Smooth muscle cell (in vitro differentiated cells): ENCODE results near the gene GIGYF2. TPM values are rescaled to one million over a fixed set of nuclear protein-coding genes. Genes with fewer than 3 reads are reported as not detected.
A peak's percentile ranks its signal among the peaks of the same experiment; 100 is the strongest.

Experiments used
- DNase-seq: peaks from one replicate; lab custom pipeline; 2025; ENCODE audit not compliant: unreplicated experiment; lab: John Stamatoyannopoulos, UW
- H2AFZ ChIP-seq: fragments of 200-600 bp; sonication (generic); 2 replicates; pipeline ENCODE4 v1.6.0; 2016; ENCODE audit warnings: antibody characterized with exemption, low read depth, mild to moderate bottlenecking
- H3F3A ChIP-seq: fragments of 200-600 bp; sonication (generic); 2 replicates; pipeline ENCODE4 v1.6.0; 2017; ENCODE audit warnings: antibody characterized with exemption, low read depth
- H3K27ac ChIP-seq: fragments of 200-600 bp; sonication (generic); 2 replicates; pipeline ENCODE4 v1.5.1; 2016; ENCODE audit warnings: low read depth, mild to moderate bottlenecking
- H3K27me3 ChIP-seq: fragments of 200-600 bp; sonication (generic); 2 replicates; pipeline ENCODE4 v1.6.1; 2016; ENCODE audit warnings: low read depth, mild to moderate bottlenecking
- H3K36me3 ChIP-seq: fragments of 200-600 bp; sonication (generic); 2 replicates; pipeline ENCODE4 v1.5.1; 2016; ENCODE audit warnings: low read depth
- H3K4me1 ChIP-seq: fragments of 200-600 bp; sonication (generic); 2 replicates; pipeline ENCODE4 v1.5.1; 2016; ENCODE audit warnings: low read depth
- H3K4me2 ChIP-seq: fragments of 200-600 bp; sonication (generic); 2 replicates; pipeline ENCODE4 v1.6.0; 2016; ENCODE audit warnings: mild to moderate bottlenecking
- H3K4me3 ChIP-seq: fragments of 200-600 bp; sonication (generic); 2 replicates; pipeline ENCODE4 v1.5.1; 2016; ENCODE audit warnings: mild to moderate bottlenecking
- H3K79me2 ChIP-seq: fragments of 200-600 bp; sonication (generic); 2 replicates; pipeline ENCODE4 v1.6.0; 2016; ENCODE audit warnings: low read depth, mild to moderate bottlenecking
- H3K9ac ChIP-seq: fragments of 200-600 bp; sonication (generic); 2 replicates; pipeline ENCODE4 v1.6.0; 2016; ENCODE audit warnings: low read depth
- H3K9me3 ChIP-seq: fragments of 200-600 bp; sonication (generic); replicated peaks from 2 replicates; pipeline ENCODE4 v1.5.1; 2016; ENCODE audit warnings: low read depth
- H4K20me1 ChIP-seq: fragments of 200-600 bp; sonication (generic); 2 replicates; pipeline ENCODE4 v1.6.0; 2016; ENCODE audit warnings: low read depth
- WGBS: methylation state at CpG from one replicate; pipeline ENCODE4 v1.1.7; 2016; ENCODE audit warnings: low lambda C conversion rate; 5-methylcytosine and 5-hydroxymethylcytosine counted together
- polyA plus RNA-seq: library from polyadenylated mRNA; unstranded; fragments of >200 nt; fragmentation: Nextera tagmentation; extraction: Ambion mirVana; gene quantifications from 2 replicates; pipeline ENCODE4 v1.2.1, GENCODE V29; 2016
- total RNA-seq: library from RNA; depleted of rRNA; stranded (reverse); fragments of >200 nt; gene quantifications from 2 replicates; pipeline ENCODE4 v1.2.3, GENCODE V29; 2014
- TF ChIP-seq, protein P1 (sequence below): fragments of 200-600 bp; sonication (generic); IDR thresholded peaks from 2 replicates; pipeline ENCODE4 v1.5.1; 2017; ENCODE audit warnings: borderline replicate concordance, mild to moderate bottlenecking, antibody characterized with exemption; ENCODE audit not compliant: insufficient read depth, poor library complexity, severe bottlenecking

Gene GIGYF2
- total and polyA plus RNA-seq, 2 experiments from 2014 or later, result 16.2 to 57.6 TPM

DNA sequence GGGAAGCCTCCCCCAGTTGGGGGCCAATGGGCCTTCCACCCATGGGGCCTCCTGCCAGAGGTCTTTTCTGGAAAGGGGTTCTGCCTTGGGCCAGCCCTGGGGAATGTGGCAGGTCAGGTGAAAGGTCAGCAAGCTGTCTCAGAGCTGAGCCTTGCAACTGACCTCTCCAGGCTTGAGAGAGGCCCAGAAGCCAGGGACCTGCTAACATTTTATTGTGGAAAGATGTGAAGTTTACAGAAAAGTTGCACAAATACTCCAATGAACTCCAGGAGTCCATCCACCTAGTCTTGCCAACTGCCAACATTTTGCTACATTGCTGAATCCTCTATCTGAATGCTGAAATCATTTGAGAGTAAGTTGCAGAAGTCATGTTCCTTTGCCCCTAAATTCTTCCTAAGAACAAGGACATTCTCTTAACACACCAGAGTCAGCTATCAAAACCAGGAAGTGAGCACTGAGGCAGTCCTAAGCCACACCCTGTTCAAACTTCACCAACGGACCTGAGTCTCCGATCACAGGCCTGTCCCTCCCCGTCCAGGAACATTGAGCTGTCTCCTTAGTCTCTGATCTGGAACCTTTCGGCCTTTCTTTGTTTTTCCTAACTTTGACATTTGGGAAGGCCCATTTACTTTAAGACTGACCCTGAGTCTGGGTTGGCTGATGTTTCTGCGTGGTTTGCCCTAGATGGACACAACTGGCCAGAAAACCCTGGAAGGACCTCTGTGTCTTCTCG lies 176.9 kb downstream of the GIGYF2 start:
- Histone ChIP-seq H3F3A (no peaks in the 10 kb centered on the region), H4K20me1 (no peaks in the 10 kb centered on the region), H3K4me2 (no peak overlapping the region), H3K79me2 (no peaks in the 10 kb centered on the region), H3K4me3 (no peak overlapping the region), H3K9ac (no peak overlapping the region), H3K27me3 (peaks cover 29% of the 10 kb centered on the region), H3K27ac (no peak overlapping the region), H3K4me1 (peaks cover 5% of the 10 kb centered on the region), H3K36me3 (no peaks in the 10 kb centered on the region), H3K9me3 (no peaks in the 10 kb centered on the region), H2AFZ (no peak overlapping the region)
- WGBS, result 91% methylated on average over 6 of the region's 6 CpGs
- DNase-seq, result no peak
- TF ChIP-seq, protein P1, sequence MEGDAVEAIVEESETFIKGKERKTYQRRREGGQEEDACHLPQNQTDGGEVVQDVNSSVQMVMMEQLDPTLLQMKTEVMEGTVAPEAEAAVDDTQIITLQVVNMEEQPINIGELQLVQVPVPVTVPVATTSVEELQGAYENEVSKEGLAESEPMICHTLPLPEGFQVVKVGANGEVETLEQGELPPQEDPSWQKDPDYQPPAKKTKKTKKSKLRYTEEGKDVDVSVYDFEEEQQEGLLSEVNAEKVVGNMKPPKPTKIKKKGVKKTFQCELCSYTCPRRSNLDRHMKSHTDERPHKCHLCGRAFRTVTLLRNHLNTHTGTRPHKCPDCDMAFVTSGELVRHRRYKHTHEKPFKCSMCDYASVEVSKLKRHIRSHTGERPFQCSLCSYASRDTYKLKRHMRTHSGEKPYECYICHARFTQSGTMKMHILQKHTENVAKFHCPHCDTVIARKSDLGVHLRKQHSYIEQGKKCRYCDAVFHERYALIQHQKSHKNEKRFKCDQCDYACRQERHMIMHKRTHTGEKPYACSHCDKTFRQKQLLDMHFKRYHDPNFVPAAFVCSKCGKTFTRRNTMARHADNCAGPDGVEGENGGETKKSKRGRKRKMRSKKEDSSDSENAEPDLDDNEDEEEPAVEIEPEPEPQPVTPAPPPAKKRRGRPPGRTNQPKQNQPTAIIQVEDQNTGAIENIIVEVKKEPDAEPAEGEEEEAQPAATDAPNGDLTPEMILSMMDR, result no peak

DNA sequence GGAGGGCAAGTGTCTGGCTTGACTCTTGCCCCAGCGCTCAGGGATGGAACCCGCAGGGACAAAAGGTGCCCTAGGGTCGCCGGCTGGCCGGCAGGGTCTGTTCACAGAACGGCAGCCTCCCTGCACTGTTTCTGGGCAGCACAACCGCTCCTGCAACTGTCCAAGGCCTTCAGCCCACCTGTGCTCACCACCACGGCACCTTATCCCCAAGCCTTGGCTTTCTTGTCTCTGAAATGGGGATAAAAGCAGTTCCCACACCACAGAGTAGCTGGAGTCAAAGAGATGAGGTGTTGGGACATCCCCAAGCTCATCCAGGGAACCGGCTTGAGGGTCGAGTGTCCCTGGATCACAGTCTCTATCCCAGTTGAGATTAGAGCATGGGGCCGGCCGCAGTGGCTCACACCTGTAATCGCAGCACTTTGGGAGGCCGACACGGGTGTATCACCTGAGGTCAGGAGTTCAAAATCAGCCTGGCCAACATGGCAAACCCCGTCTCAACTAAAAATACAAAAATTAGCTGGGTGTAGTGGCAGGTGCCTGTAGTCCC lies 177.6 kb downstream of the GIGYF2 start:
- TF ChIP-seq, protein P1, result no peak
- H4K20me1 ChIP-seq, result no peaks in the 10 kb centered on the region
- H3K27me3 ChIP-seq, result peaks cover 29% of the 10 kb centered on the region
- H3K9ac ChIP-seq, result no peak overlapping the region
- H2AFZ ChIP-seq, result no peak overlapping the region
- no peak overlapping the region for H3K27ac ChIP-seq
- no peaks in the 10 kb centered on the region for H3K36me3 ChIP-seq
- no peak overlapping the region for H3K4me3 ChIP-seq
- 96% methylated on average over 16 of the region's 16 CpGs for WGBS
- no peaks in the 10 kb centered on the region for H3K79me2 ChIP-seq
- H3K4me2 ChIP-seq, result no peak overlapping the region
- H3K9me3 ChIP-seq, result no peaks in the 10 kb centered on the region
- H3F3A ChIP-seq, result no peaks in the 10 kb centered on the region
- DNase-seq, result no peak
- H3K4me1 ChIP-seq, result peaks cover 5% of the 10 kb centered on the region

DNA sequence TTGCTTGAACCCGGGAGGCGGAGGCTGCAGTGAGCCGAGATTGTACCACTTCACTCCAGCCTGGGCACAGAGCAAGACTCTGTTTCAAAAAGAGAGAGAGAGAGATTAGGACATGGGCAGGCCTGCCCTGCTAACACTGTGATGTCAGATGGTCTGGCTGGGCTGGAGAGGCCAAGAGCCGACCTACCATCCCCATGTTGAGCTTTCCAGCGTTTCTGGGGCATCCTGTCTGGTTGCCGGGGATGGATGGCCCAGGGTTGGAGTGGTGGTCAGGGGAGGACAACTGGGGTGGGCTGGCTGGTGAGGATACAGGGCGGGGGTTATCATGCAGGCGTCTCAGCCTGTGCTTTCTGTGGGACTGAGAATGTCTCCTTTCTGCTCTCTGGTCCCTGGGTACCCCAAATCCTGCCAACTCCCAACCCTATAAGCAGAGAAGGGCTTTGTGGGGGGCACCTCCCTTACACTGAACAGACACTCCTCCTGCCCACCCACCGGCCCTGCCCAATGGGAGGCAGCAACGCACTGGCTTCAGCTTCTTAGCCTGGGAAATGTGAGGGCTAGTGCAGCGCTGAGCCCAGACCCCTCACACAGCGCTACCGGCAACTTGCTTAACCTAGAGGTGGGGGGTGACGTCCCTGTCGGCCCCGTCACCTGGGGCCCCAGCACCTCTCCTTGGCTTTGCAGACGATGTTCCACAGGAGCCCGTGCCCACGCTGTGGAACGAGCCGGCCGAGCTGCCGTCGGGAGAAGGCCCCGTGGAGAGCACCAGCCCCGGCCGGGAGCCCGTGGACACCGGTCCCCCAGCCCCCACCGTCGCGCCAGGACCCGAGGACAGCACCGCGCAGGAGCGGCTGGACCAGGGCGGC lies 178.4 kb downstream of the GIGYF2 start:
- Histone ChIP-seq H3K4me3 (peak overlapping the region; percentile 44), H3K9me3 (no peaks in the 10 kb centered on the region), H4K20me1 (no peaks in the 10 kb centered on the region), H3F3A (no peaks in the 10 kb centered on the region), H3K4me2 (peak overlapping the region; percentile 83), H3K27me3 (peaks cover 29% of the 10 kb centered on the region), H2AFZ (no peak overlapping the region), H3K27ac (no peak overlapping the region), H3K9ac (no peak overlapping the region), H3K79me2 (no peaks in the 10 kb centered on the region), H3K4me1 (peaks cover 5% of the 10 kb centered on the region), H3K36me3 (no peaks in the 10 kb centered on the region)
- WGBS, result 65% methylated on average over 13 of the region's 37 CpGs
- DNase-seq, result no peak
- TF ChIP-seq, protein P1, result no peak
